SU-DHL-6 (cell line): Measurements from ENCODE around the gene DNAJC11.

Experiments used
- EZH2phosphoT487 ChIP-seq: fragments of 200-600 bp; sonication (generic), shearing (Covaris generic); conservative IDR thresholded peaks from 2 replicates; pipeline ENCODE4 v1.6.1; 2018; ENCODE audit warnings: mild to moderate bottlenecking, antibody characterized with exemption, low read length, moderate library complexity, mixed read lengths
- TF ChIP-seq, protein P1 (sequence below): fragments of 200-600 bp; sonication (generic); IDR thresholded peaks from one replicate; pipeline ENCODE4 v1.5.1; 2017; ENCODE audit warnings: antibody characterized with exemption, mild to moderate bottlenecking, low read length, moderate library complexity; ENCODE audit not compliant: insufficient read depth, poor library complexity, severe bottlenecking

DNA sequence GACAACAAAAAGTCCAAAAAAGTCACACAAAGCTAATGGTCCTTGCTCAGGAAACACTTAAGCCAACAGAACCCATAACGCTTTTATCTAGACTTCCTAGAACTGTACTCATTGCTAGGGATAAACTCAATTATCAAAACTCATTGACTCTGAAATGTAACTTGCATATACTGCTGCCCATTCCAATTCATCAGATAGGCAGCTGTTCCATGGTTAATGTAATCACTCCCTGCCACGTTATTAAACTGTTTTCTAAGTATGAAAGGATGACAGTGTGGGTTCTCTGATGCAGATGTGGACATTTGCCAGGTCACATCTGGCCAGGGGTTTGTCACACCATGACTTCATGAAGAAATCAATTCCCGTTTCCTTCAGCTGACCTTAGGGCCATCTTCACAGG is 30.3 kb upstream of the DNAJC11 start:
- TF ChIP-seq, protein P1, sequence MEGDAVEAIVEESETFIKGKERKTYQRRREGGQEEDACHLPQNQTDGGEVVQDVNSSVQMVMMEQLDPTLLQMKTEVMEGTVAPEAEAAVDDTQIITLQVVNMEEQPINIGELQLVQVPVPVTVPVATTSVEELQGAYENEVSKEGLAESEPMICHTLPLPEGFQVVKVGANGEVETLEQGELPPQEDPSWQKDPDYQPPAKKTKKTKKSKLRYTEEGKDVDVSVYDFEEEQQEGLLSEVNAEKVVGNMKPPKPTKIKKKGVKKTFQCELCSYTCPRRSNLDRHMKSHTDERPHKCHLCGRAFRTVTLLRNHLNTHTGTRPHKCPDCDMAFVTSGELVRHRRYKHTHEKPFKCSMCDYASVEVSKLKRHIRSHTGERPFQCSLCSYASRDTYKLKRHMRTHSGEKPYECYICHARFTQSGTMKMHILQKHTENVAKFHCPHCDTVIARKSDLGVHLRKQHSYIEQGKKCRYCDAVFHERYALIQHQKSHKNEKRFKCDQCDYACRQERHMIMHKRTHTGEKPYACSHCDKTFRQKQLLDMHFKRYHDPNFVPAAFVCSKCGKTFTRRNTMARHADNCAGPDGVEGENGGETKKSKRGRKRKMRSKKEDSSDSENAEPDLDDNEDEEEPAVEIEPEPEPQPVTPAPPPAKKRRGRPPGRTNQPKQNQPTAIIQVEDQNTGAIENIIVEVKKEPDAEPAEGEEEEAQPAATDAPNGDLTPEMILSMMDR: no peak
- TF ChIP-seq EZH2phosphoT487: no peak
